Hindlimb muscle (tissue), 1 donor: ENCODE data around the gene KCNK1. TPM values are rescaled to one million over a fixed set of nuclear protein-coding genes. Genes with fewer than 3 reads are reported as not detected.
A peak's percentile ranks its signal among the peaks of the same experiment; 100 is the strongest.
"Not testable (repeated sequence)": the region's sequence is repeated elsewhere in the genome, so short reads cannot be mapped to it uniquely, and the experiment has no call there.

Experiments
- DNase-seq: peaks from one replicate; pipeline ENCODE4 v3.0.0-alpha.2; 2013
- polyA plus RNA-seq: library from polyadenylated mRNA; unstranded; fragments of 120-200 nt; gene quantifications from one replicate; pipeline ENCODE4 v1.2.1, GENCODE V29; 2013; ENCODE audit not compliant: insufficient read length

Gene KCNK1
- polyA plus RNA-seq, 1 donor: 1.3 TPM

DNA sequence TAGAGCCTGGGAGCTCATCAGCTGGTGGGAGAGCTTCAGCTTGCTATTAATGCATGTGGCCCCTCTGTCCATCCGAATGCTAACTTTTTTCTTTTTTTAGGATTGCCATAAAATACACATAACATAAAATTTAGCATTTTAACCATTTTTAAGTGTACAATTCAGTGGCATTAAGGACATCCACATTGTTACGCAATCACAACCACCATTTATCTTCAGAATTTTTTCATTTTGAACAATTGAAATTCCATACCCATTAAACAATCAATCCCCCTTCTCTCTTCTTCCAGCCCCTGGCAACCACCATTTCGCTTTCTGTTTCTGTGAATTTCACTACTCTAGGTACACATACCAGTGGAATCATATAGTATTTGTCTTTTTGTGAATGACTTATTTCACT lies 4.9 kb upstream of the KCNK1 start:
- no peak for DNase-seq

DNA sequence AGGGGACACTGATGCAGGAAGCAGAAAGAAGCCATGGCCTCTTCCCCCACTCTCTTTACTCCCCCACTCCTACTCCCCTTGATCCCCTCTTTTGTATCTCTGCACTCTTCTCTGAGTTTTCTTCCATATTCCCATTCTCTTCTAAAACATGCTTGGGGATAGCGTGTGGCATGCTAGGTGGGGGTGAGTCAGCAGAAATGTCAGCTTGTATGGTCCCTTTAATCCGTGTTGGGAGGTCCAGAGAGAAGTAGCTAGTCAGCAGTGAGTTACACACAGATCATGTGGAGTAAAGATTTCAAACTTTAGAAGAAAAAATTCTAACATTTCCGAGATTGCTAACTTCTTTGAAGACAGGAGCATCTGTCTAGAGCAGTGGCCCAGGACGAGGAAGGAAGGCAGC lies 4.0 kb upstream of the KCNK1 start:
- DNase-seq: no peak

DNA sequence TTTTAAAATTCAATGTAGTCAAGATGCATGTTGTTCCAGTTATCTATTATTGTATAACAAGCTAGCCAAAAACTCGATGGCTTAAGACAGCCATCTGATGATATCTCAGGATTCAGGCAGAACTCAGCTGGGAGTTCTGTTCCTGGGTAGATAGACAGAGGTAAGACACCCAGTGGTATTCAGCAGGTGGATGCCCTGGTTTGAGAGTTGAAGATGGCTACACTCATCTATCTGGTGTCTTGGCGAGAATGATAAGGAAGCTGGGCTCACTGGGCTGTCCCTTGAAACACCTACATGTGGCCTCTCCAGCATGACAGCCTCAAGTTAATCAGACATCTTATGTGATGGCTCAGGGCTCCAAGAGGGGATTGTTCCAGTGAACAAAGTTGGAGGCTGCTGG lies 3.3 kb upstream of the KCNK1 start:
- DNase-seq: no peak

DNA sequence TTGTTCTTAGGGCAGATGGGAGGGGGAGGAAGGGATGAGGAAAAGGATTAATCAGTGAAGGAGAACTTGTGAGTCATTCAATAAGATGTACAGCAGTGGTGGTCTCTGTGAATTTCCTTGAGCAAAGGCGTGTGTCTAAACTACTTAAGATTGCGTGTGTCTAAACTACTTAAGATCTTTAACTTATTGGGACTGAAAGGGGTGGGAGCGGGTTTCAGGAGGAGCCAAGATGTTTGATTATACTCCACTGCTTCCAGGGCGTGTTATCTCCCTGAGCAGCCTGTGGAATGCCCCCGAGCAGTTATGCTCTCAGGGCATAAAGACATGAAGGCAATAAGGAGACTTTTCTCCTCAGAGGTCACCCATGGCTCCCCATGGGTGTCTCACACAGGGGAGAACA lies 2.5 kb upstream of the KCNK1 start:
- DNase-seq: not testable (repeated sequence)

DNA sequence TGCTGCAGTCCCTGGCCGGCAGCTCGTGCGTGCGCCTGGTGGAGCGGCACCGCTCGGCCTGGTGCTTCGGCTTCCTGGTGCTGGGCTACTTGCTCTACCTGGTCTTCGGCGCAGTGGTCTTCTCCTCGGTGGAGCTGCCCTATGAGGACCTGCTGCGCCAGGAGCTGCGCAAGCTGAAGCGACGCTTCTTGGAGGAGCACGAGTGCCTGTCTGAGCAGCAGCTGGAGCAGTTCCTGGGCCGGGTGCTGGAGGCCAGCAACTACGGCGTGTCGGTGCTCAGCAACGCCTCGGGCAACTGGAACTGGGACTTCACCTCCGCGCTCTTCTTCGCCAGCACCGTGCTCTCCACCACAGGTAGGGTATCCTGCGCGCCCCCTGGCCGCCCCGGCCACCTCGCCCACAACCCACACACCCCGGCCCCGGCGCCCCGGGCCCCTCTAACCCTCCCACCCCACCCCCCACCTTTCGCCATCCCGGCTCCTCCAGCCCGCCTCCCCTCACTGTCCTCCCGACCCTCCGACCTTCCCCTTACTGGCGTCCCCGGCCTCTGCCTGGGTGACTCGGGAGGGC lies 352 bp downstream of the KCNK1 start:
- peak; percentile 50 for DNase-seq

DNA sequence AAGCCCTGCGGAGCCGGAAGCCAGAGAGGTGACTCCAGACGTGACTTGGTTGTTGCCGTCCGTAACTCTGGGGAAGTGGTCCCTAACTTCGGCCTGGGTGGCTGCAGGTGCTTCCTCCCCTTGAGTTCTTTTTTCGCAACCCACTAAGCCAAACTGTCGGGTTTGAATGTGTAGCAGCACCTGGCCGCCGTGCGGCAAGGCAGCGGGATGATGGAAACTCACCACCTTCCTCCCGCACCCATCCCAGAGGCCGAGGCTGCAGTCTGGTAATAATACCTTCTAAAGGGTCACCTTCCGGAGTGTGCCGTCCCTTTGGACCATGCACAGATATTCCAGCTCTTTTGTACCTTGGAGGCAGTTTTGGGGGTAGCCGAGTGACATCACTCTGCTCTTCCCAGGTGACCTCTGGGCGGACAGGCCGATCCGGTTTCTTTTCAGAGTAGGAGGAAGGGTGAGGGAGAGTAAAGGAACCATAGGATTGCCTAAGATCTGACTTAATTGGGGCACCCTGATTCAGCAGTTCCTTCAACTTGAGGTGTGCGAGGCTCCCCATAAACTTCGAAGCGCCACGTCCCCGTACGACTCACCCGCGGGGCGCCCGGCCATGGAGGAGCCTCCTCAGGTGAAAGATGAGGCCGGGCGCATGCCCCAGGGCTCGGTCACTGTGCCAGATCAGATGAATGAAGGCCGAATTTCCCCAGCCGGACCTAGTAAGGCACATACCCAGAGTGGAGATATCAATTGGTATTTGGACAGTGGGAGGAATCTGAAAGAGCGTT lies 1.0 kb downstream of the KCNK1 start:
- DNase-seq: peak; percentile 7

DNA sequence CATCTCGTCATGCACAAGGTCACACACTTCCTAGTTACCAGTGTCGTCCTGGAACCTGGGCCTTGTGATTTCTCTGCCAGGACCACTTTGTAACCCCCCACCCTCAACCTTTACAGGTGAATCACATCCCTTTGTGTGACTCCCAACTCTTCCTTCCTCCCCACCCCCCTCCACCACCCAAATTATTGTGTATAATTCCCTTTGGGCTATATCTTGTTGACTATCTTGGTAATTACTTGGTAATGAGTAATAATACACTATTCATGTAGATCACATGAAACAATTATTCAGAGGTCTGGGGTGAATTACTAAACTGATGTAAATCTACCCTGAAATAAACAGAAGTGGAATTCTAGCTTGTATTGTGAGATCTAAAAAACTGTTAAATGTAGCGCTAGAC lies 1.7 kb downstream of the KCNK1 start:
- no peak for DNase-seq

DNA sequence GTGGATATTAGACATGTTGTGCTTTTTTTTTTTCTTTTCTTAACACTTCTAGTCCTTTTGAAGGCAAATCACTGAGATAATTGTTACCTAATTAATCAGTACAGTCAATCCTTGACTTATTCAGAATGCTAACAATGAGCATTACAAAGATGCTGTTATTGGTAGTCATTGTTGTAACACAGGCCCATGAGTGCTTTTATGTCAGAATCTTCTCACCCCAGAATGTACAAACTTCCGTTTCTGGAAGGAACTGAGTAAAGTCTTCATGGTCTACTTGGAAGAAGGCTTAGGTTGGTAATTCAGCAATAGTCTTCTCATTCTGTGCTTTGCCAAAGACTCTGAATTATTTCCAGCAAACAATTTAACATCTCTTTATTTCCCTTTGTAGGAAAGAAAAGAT lies 3.1 kb downstream of the KCNK1 start:
- no peak for DNase-seq

DNA sequence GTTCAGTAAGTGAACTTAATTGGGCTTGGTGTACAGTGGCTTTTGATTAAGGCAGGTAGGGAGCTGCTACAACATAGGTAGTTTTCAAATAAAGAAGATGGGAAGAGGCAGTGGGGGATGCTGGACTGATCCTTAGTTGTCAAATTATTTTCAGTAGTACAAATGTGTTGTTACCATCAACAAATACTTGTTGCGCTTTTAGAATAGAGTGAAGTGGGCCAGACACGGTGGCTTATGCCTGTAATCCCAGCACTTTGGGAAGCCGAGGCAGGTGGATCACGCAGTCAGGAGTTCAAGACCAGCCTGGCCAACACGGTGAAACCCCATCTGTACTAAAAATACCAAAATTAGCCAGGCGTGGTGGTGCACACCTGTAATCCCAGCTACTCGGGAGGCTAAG lies 5.5 kb downstream of the KCNK1 start:
- not testable (repeated sequence) for DNase-seq

DNA sequence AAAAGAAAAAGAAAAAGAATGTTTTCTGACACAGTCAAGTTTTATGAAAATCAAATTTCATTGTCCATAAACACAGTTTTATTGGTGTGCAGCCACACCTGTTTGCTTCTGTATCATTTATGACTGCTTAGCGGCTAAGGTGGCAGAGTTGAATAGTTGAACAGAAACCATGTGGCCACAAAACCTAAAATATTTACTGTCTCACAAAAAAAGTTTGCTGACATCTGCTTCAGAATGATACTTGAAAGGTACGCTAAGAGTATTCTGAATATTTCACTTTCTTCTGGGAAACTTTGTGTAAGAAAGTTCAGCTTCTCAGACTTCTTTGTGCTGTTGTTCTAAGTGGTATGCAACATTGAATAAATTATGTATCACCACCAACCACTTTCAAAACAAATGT lies 6.2 kb downstream of the KCNK1 start:
- DNase-seq: no peak

DNA sequence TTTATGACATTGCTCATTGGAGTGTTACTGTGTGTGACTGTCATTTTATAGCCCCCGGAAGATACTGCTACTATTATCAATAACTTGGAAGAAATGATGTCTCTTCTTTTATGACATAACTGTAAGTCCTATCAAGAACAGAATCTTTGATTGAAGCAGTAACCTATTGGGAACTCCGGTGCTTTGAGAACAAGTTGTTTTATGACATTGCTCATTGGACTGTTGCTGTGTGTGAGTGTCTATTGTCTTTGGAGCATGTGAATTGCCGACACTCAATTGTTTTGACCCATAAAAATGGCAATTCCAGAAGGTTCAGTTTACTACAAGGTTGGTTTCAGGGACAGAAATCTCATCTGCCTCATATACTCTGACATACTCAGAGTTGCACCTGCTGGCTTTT lies 8.0 kb downstream of the KCNK1 start:
- no peak for DNase-seq

DNA sequence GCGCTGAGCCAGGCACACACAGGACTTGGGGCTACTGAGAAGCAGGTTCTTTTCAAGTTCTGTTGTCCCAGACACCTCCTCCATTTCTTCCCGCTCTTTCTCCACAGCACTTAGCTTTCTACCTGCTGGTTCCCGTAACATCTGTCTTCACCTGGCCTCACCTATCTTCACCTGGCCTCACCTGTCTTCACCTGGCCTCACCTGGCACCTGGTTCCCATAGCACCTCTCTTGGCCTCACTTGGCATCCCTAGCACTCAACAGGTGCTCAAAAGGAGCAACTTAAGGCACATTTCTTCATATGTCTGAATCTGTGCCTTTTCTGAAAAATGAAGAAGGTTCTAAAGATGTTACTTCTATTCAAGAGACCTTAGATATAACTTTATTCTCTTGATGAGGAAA lies 10.4 kb downstream of the KCNK1 start:
- no peak for DNase-seq

DNA sequence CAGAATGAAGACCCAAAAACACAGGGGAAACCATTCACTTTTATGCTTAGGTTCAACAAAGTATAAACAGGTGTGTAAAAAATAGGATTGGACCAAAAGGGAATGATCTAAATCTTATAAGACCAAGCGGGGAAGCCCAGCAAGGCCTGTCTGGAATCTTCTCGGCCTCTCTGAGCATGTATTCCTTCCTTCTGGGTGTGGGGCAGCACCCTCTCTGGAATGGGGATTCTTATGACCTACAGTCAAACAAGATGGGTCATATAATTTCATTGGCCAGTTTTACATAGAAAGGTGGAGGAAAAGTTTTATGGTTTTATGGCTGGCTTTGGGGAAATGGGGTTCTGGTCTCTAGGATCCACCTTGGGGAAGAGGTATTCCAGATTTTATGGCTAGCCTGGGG lies 11.2 kb downstream of the KCNK1 start:
- no peak for DNase-seq

DNA sequence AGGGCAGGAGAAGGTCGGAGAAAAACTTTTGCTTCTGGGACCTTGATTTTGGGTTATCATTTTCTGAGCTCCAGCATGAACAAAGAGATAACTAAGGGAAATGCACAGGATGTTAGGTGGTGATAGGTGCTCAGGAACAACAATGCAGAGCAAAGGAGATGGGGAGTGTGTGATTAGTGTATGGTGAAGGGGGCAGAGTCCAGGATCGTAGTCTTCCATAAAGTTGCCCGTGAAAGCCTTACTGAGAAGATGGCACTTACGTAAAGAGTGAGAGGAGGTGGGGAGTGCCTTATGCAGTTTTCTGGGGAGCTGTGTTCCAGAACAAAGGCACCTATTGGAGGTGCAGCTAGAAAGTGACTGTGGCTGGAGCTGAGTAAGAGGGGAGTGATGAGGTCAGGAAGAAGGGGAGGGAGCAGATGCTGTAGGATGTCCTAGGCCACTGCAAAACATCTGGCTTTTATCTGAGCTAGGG lies 11.6 kb downstream of the KCNK1 start:
- no peak for DNase-seq

DNA sequence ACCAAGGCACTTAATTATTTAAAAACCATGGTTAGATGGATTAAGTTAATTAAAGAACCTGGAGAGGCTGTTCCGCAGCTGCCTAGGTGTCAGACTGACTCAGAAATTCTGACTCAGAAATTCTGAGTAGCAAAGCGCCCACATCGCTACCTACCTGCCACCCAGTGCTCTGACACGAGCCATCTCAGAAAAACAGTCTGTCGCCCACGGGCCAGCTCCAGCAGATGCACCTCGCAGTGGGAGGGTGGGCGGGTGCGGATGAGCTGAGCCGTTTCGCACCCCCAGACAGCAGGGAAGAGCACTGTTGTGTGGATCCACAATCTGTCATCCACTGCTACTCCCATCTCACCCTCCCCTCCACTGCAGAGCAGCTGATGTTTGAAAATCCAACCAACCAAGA lies 13.5 kb downstream of the KCNK1 start:
- DNase-seq: no peak

DNA sequence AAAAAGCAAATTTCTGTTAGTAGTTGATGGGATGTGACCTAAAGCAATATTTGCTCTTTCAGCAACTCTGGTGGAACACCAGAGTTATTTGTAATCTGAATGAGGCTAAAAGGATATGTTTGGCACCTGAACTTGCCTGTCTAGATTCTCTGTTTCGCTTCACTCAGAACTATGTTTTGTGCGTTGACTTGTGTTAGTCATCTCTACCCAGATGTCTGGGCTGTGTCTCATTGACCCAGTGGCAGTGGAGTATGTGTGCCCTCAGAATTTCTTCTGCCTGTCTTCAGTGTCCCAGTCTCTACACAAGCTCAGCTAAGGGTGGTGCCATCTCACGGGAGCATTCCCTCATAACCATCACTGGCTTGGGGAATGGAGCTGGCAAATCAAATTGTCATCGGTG lies 13.9 kb downstream of the KCNK1 start:
- no peak for DNase-seq

DNA sequence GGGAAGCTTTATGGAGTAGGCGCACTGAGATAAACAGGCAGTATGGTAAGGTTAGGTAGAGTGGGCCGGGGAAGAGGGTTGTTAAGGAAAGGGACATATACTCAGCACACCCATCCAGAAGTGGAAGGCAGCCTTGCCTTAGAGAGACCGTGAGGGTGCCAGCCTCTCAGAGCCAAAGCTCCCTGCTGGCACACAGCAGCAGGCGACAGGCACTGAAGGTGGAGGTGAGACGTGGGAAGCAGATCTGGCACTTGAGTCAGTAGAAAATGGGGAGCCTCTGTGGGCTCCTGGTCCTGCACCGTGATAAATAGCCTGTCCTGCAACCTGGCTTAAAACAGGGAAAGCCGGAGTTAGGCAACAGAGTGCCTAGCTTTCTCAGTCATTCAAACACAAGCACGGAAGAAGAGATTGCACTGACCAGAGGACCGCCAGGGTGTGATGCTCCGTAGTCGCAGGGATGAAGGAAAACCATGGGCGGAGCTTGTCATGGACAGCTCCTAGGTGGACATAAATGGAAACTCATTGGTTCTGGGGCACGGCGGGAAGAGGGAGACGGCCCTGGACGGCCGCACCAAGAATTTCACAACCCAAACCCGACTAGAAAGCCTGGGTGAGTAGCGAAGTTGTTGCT lies 15.5 kb downstream of the KCNK1 start:
- no peak for DNase-seq

DNA sequence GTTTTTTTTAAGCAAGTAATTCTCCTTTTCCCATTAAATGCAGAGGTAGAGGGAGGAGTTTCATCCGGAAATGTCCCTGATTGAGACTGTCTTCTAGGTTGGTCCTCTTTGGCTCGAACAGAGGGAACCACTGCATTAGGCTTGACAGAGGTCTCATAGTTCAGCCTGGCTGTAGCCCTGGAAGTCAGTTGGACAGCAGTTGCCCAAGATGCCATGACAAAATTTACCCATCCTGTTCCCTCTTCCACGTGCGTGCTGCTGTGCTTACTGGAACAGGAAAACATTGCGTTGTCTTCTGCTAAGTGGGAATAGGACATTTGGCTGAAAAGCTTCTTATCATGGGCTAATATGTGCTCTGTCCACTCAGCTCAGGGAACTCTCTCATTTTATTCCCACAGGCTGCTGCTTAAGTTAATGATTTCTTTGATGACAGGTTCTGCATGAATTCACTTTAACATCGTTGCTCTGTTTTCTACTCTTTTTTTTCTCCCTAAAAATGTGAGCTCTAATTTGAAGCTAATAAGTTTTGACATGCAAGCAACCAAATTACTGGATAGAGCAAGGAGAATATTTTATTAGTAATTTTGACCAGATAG lies 18.0 kb downstream of the KCNK1 start:
- DNase-seq: no peak

DNA sequence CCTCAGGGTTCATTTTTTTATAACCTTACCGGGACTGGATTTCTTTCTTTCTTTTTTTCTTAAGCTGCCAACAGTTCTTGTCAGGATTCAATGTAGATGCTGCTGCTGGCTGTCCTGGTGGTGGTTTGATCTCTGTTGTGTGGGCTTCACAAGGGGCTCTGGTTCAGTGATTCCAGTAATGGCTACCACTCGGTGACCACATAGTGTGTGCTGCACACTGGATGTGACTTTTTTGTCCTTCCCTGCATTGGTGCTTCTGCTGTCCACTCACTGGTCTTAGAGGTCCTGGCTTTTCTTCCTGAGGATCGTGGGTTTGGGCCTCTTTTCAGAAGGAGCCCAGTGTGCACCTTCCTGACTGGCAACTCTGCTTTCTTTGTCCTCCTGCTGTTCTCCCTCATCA lies 18.5 kb downstream of the KCNK1 start:
- DNase-seq: no peak

DNA sequence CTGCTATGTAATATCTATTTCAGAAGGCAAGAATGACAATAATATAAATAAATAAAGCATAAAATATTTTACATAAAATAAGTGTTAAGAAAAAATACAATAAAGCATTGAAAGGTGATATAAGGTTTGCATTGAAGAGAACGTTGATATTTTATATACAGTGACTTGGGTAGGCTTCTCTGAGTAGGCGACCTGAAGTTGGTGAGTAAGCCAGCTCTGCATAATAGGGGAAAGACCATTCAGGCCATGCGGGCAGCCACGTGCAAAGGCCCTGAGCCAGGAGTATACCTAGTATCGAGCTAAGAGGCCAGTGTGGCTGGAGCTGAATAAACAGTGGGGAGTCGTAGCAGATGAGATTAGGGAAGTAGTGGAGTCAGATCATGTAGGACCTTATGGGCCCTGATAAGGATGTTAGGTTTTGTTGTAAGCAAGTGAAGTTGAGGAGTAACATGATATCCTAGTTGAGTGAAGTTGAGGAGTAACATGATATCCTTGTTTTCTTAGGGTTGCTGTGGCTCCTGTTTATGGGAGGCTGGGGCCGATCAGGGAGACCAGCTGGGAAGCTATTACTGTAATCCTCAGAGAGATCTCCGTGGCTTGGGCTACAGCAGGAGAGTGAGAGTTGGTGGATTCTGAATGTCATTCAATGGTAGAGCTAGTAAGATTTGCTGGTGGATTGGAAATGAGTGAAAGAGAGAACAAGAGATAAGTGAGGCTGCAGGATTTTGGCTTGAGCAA lies 22.0 kb downstream of the KCNK1 start:
- DNase-seq: no peak

DNA sequence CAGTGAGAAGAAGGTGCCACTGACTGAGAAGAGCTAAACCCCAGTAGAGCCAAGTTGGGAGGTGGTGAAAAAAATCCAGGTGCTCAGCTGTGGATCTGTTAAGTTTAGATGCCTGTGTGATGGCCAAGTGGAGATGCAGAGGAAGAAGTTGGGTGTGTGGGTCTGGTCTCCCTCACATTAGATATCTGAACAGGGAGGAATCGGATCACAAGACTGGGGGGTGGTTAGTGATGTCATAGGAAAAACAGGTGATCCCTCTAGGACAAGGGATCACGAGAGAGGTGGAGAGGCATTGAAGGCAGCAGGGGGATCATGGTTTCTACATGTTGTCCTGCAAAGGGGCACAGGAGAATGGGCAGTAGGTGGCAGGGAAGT lies 22.6 kb downstream of the KCNK1 start:
- DNase-seq: no peak

DNA sequence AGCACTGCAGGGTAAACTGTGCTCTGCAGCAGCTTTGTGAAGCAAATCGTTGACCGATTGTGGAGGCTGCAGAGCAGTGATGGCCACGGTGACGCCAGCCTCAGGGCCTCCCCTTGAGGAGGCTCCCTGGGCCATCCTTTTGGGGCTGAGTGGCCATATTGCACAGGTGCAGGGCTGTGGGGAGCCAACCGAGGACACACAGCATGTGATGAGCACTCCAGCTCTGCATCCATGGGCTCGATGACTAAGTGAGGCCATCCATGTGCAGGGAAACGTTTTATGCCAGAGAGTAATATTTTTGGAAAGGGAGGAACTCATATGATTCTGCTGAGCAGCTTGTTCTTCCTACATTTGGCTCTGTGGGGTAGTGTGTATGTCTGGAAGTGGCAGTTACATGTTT lies 24.6 kb downstream of the KCNK1 start:
- no peak for DNase-seq

DNA sequence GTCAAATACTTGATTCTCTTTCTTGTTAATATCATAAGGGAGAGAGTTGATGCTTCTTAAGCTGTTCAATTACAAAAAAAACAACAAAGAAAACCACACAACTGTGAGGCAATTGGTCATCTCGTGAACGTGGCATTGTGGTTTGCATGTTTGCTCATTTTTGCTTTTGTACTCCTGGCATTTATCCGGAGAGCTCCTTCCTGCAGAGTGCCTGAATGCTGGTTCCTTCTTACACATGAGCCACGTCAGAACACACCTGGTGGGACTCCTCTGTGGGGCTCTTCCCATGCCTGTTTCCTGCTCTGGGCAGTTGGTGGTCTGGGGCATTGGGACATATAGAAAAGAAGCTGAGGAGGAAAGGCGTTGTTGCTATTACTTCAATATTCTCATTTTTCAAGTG lies 25.7 kb downstream of the KCNK1 start:
- DNase-seq: no peak
